GM19025 (cell line): ENCODE data around the gene SLC6A20.

ENCODE experiments used
- ATAC-seq: cut with Tn5 transposase; IDR thresholded peaks from one replicate; pipeline ENCODE4 v1.9.1; 2021; ENCODE audit warnings: mild to moderate bottlenecking, low read depth, moderate library complexity; ENCODE audit not compliant: unreplicated experiment

Gene SLC6A20

DNA sequence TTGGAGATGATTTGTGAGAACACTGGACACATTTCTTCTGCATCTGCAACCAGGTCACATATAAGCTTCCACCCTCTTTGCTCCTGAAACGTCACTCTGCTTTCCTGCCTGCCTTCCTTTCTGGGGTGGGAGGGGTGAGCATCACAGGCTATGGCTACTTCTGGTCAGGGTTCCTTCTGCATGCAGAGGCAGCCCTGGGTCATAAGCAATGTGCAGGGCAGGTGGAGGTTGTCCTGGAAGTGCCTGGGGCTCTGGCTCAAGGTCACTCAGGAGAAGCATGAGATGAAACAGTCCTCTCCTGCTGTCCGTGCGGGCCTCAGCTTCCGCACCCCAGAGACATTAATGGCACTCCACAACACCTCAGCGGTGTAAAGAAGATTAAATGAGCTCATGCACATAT lies 15.1 kb downstream of the SLC6A20 start:
- no peak for ATAC-seq

DNA sequence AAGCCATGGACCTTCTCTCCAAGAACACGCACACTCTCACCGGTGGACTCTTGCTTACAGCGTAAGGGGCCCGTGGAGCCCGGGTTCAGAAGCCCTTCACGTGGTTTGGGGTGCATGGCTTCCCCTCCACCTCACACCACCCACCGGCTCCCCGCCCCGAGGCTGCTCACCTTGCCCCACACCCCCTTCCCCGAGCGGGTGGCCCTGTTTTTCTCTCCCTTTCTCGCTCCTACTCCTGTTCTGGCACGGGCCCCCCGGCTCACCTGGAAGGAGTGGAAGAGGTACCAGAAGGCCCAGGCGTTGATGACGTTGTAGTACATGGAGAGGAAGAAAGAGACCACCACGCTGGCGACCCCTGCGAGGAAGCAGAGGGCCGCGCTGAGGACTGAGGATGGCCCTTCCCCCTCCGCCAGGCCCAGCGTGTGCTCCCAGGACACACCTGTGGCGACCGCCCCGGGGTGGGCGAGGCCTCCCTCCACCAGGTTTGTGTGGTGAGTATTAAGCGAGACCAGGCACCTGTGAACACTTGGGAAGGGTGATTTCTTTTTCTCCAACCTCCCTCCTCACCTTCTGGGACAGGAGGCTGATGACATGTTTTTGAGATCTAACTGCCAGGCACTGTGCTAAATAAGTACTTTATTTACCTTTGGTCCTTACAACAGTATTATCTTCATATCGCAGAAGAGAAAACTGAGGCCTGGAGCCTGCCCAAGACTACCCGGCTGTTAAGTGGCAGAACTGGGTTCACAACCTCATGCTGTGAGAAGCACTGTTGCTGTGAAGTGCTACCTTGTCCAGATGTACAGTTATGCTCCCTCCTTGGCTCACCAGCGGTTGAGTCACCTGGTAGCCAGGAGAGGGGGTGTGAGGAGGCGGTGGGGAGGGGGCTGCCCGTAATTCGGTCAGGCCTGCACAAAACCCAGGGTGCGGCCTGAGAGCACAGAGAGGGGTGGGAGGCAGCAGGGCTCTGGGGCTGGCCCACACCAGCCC lies 16.3 kb downstream of the SLC6A20 start:
- no peak for ATAC-seq

GRCh38 chr3:45778761-45779201 lies 17.6 kb downstream of the SLC6A20 start:
- no peak for ATAC-seq

- no peak for ATAC-seq
Measured at GRCh38 chr3:45777746-45778386, 18.5 kb downstream of the SLC6A20 start.

GRCh38 chr3:45777111-45777745 lies 19.1 kb downstream of the SLC6A20 start:
- ATAC-seq, result no peak

DNA sequence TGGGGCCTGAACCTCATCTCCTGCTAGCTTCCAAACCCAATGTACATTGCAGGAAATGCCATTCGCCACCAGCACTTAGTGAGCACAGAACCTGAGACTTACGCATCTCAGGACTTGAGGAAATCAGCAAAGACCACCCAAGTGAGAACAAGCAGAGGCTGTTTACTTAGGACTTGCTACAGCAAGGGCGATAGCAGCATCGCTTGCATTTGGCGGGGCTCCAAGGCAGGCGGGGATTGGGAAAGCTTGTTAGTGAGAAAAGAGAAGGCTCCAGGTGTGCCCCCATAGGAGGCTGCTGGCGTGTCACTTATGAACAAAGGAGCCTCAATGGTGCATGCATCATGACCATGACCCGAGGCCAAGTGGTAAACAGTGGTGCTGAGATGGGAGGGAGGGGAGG lies 19.7 kb downstream of the SLC6A20 start:
- no peak for ATAC-seq

GRCh38 chr3:45776301-45776595 lies 20.1 kb downstream of the SLC6A20 start:
- ATAC-seq, result no peak

- ATAC-seq, result no peak
Measured at GRCh38 chr3:45775571-45776300, 20.6 kb downstream of the SLC6A20 start.

GRCh38 chr3:45774581-45775521 lies 21.5 kb downstream of the SLC6A20 start:
- ATAC-seq, result no peak

- ATAC-seq, result no peak
Measured at GRCh38 chr3:45773714-45774449, 22.5 kb downstream of the SLC6A20 start.

- no peak for ATAC-seq
Measured at GRCh38 chr3:45773072-45773471, 23.3 kb downstream of the SLC6A20 start.

DNA sequence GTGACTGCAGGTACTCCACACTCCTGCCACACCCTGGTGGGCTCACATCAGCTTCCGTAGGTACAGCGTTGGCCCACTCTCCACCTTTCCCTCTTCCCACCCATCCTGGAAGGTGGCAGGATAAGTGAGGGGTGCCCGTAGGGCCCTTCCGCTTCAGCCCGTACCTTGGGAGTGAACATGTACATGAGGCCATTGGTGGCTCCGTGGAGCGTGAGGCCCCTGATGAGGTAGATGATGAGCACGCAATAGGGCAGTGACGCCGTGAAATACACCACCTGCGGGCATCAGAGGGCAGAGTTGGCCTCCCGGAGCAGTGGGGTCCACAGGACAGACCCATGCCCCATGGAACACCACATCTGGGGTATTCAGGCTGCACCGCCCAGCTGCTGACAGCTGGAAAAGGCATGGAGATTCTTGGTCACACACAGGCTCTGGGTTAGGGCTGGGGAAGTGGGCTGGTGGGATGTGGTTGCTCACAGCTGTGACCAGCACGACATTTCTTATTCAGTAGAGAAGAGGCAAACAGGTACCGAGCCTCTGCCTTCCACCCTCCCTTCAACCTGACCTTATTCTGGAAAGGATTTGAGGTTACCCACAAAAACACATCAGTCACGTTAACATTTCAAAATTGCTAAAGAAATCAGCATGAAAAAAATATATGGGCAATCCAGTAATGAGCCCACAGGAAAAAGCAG lies 23.8 kb downstream of the SLC6A20 start:
- no peak for ATAC-seq

DNA sequence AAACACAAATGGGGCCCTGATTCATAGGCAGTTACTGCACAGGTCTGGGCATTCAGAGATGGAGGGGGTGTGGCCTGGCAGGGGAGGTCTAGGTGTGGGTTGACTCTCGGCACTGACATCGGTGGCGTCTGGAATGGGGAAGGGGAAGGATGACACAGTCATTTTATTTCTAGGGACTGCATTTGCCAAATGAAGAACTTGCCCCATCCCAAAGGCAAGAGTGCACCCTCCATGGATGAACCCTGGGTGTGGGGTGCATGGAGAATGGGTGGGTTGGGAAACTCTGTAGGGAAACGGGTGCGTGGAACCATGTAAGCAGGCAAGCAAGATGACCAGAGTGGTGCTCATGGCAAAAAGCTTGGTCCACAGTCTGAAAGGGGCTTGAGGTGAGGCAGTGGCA lies 24.5 kb downstream of the SLC6A20 start:
- ATAC-seq, result no peak

- no peak for ATAC-seq
Measured at GRCh38 chr3:45771166-45771775, 25.1 kb downstream of the SLC6A20 start.

DNA sequence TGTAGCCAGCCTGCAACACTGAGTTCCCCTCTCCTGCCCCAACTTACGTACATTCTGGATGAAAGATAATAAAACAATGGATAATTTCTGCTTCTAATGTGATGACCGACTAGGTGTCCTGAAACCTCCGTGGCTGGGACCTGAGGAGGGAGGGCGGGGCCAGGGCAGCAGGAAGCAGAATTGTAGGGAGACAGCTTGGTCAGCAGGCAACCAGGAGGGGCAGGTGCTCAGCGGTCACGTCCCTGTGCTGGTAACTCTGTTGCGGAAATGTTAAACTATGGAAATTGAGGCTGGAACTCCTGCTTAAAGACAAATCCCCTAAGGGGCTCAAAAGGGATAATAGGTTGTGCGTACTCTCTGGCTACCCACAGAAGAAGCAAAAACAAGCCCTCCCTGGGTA lies 30.4 kb downstream of the SLC6A20 start:
- ATAC-seq, result no peak

DNA sequence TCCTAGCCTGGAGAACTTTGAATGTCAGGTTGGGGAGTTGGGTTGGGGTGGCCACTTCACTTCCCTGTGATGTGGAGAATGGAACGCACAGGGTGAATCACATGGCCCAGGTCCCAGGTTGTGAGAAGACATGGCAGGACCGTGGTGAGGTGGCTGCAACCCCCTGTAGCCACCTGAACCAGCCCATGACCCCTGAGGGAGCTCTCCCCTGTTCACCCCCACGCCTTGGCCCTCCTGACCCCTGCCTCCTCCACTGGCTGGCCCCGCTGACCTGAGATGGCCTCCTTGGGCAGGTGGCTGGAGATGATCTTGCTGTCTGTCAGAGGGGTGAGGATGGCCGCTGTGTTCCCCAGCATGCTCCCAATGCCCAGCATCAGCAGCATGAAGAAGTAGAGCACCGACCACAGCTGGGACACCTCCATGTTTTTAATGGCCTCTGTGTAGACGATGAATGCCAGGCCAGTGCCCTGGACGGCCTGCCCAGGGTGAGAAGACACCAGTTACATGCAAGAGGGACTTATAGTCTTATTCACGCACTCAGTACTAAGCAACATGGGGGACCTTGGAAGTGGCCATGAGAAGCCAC lies 31.0 kb downstream of the SLC6A20 start:
- no peak for ATAC-seq

- no peak for ATAC-seq
Measured at GRCh38 chr3:45763303-45763675, 33.0 kb downstream of the SLC6A20 start.
